ENCODE results near the gene BPIFA2. TPM values are rescaled to one million over a fixed set of nuclear protein-coding genes. Genes with fewer than 3 reads are reported as not detected.

The BPIFA2 gene
- total and polyA plus RNA-seq, 9 of the 15 experiments (the other 6 are each of a cell fraction or from before 2014, with no cell fraction given) = not detected

- Histone ChIP-seq H3K79me2 (ENCODE audit: control insufficient read depth, insufficient read depth, low read length) (no peaks in the 10 kb centered on the region), H3K4me2 (ENCODE audit: insufficient read depth, low read length) (no peak overlapping the region), H3K27ac (ENCODE audit: extremely low read depth, low read depth, low read length) (no peak overlapping the region), H3K9me1 (ENCODE audit: control insufficient read depth, insufficient read depth, low read length) (no peaks in the 10 kb centered on the region), H3K27me3 (ENCODE audit: control insufficient read depth in 2 of 2, insufficient read depth in 2 of 2, low read length in 2 of 2) (peaks cover 0 to 9% of the 10 kb centered on the region in 2 experiments; a peak in 1 of 5 replicates), H3K4me3 (no peak overlapping the region), H3K9ac (ENCODE audit: insufficient read depth in 1 of 2, low read depth in 2 of 2, low read length in 2 of 2) (no peak overlapping the region), H3K4me1 (replicated peaks in 1 of 2; ENCODE audit: control insufficient read depth in 2 of 2, insufficient read depth in 2 of 2, low read length in 2 of 2) (no peaks in the 10 kb centered on the region), H3K9me3 (replicated peaks; ENCODE audit: control insufficient read depth, insufficient read depth, low read depth, low read length) (no peaks in the 10 kb centered on the region), H4K20me1 (replicated peaks; ENCODE audit: control insufficient read depth, insufficient read depth, low read length) (no peaks in the 10 kb centered on the region), H2AFZ (ENCODE audit: low read depth, low read length) (no peak overlapping the region), H3K36me3 (ENCODE audit: control insufficient read depth, insufficient read depth, low read length) (no peaks in the 10 kb centered on the region)
- intact Hi-C loops (cut with micrococcal nuclease) = no loop called here
- POLR2A ChIA-PET = no interaction called here
- CTCF ChIA-PET (ENCODE audit: low intra/inter-chr PET ratio) = interaction anchor here (0.6 kb wide), 1 partner anchor 300 kb away, joined by 3 read pairs; no protein-coding TSS in a partner anchor
- no peak for TF ChIP-seq CHAMP1 (IDR thresholded peaks at IDR 0.05)
- TF ChIP-seq FOXP1 (CRISPR knock-in tag; IDR thresholded peaks at IDR 0.05) = no peak
- TF ChIP-seq NCOR1 (IDR thresholded peaks at IDR 0.05) = no peak
- no peak for TF ChIP-seq PTRF (tag; IDR thresholded peaks at IDR 0.05)
- TF ChIP-seq RUNX1 (IDR thresholded peaks at IDR 0.05; ENCODE audit: low read depth) = no peak
- TF ChIP-seq TAF7 (tag; IDR thresholded peaks at IDR 0.05) = no peak
- TF ChIP-seq ZNF408 (CRISPR knock-in tag; IDR thresholded peaks at IDR 0.05; ENCODE audit: low read depth) = no peak
- TF ChIP-seq ZNF12 (CRISPR knock-in tag; IDR thresholded peaks at IDR 0.05) = no peak
- TF ChIP-seq IRF1 (CRISPR knock-in tag; IDR thresholded peaks at IDR 0.05; ENCODE audit: borderline replicate concordance) = no peak
- 2% methylated on average over 4 of the region's 4 CpGs for WGBS (ENCODE audit: insufficient coverage, low coverage, missing lambda C conversion rate)
- in situ Hi-C loops (cut with MboI) = no loop called here
- no TSS peak for BruUV-seq (replicated peaks)
- DNase-seq (ENCODE audit: extremely low read depth in 1 of 4, low spot score in 3 of 4) = no peak
- no peak for FAIRE-seq
- ATAC-seq = no peak
Measured at GRCh38 chr20:33148040-33148439, 19.9 kb upstream of the BPIFA2 start.
